PFSK-1 (cell line): ENCODE measurements around the gene CORO2B.

Experiments used
- POLR2AphosphoS5 ChIP-seq: IDR thresholded peaks from 2 replicates; pipeline ENCODE4 v1.6.1; 2012; ENCODE audit warnings: low read depth, mild to moderate bottlenecking, control low read depth, low read length, moderate library complexity
- TAF1 ChIP-seq: IDR thresholded peaks from 2 replicates; pipeline ENCODE4 v1.6.1; 2012; ENCODE audit warnings: low read length, control low read depth, borderline replicate concordance; ENCODE audit not compliant: insufficient read depth
- TF ChIP-seq, protein P1 (sequence below), 2 experiments: IDR thresholded peaks; 2 replicates each; pipeline versions ENCODE4 v1.6.1 to v1.8.0; 2011 to 2012; ENCODE audit warnings: low read depth in 2 of 2, low read length in 2 of 2, control low read depth in 1 of 2, inconsistent platforms in 1 of 2, mild to moderate bottlenecking in 1 of 2, moderate library complexity in 1 of 2; ENCODE audit not compliant: insufficient read depth in 1 of 2

DNA sequence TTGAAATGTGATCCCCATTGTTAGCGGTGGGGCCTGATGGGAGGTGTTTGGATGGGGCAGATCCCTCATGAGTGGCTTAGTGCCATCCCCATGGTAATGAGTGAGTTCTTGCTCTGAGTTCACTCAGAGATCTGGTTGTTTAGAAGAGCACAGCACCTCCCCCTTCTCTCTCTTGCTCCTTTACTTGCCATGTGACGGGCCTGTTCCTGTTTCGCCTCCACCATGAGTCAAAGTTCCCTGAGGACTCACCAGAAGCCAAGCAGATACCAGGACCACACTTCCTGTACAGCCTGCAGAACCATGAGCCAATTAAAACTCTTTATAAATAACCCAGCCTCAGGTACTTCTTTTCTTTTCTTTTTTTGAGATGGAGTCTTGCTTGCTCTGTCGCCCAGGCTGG lies 195.3 kb downstream of the CORO2B start:
- TF ChIP-seq, protein P1, sequence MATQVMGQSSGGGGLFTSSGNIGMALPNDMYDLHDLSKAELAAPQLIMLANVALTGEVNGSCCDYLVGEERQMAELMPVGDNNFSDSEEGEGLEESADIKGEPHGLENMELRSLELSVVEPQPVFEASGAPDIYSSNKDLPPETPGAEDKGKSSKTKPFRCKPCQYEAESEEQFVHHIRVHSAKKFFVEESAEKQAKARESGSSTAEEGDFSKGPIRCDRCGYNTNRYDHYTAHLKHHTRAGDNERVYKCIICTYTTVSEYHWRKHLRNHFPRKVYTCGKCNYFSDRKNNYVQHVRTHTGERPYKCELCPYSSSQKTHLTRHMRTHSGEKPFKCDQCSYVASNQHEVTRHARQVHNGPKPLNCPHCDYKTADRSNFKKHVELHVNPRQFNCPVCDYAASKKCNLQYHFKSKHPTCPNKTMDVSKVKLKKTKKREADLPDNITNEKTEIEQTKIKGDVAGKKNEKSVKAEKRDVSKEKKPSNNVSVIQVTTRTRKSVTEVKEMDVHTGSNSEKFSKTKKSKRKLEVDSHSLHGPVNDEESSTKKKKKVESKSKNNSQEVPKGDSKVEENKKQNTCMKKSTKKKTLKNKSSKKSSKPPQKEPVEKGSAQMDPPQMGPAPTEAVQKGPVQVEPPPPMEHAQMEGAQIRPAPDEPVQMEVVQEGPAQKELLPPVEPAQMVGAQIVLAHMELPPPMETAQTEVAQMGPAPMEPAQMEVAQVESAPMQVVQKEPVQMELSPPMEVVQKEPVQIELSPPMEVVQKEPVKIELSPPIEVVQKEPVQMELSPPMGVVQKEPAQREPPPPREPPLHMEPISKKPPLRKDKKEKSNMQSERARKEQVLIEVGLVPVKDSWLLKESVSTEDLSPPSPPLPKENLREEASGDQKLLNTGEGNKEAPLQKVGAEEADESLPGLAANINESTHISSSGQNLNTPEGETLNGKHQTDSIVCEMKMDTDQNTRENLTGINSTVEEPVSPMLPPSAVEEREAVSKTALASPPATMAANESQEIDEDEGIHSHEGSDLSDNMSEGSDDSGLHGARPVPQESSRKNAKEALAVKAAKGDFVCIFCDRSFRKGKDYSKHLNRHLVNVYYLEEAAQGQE (IDR thresholded peaks at IDR 0.05; ENCODE audit: insufficient read depth in 1 of 2, low read depth in 2 of 2, low read length in 2 of 2) = no peak
- TF ChIP-seq POLR2AphosphoS5 (no peak), TAF1 (no peak)
